Stimulated activated CD4-positive, alpha-beta T cell treated with anti-CD3 and anti-CD28 coated beads, Interleukin-4, amount 100 ng/mL, for 4 hours (primary cell): ENCODE results near the gene ADH5.
A peak's percentile ranks its signal among the peaks of the same experiment; 100 is the strongest.
"Not testable (repeated sequence)": the region's sequence is repeated elsewhere in the genome, so short reads cannot be mapped to it uniquely, and the experiment has no call there.

Source experiments
- DNase-seq, 2 experiments: peaks; one replicate each; pipeline ENCODE4 v3.0.0-alpha.2; 2020

ADH5 gene

DNA sequence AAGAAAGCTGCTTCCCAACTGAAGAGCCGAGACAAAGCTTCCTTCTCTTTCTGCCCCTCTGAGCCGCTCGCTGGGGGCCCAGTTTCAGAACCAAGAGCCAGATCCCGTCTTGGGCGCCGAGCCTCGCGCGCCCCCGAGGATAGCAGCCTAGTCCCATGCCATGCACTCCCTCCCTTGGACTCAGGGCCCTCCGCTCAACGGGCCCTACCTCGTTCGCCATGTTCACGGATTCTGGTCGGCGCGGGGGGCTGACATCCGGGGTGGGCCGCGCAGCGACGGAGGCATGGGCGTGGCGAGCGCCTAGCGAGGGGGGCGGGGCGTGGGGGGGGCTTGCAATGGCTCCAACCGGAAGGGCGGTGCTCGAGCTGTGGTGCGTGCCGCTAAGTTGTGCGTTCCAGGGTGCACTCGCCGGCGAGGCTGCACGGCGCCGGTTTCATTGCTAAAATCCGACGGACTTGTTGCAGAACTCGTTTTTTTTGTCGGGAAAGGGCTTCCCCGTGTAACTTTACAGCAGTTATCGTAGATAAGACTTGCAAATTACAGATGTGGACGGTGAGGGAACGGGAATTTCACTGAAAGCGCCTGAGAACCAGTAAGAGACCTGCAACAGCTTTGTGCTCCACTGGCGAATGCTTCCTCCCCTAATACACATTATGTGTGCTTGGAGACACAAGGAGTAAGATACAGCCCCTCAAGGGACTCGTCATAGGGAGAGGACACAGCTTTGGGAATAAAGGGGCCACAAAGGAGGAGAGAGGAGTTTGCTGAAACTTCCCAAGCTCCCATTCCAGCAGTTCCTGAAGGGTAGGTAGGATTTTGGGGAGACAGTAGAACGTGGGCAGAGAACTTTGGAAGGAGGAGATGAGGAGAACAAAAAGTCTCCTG lies at the start of gene ADH5:
ADH5 (minus strand) TSS at position 308 of the 885 bp plus-strand sequence; CDS start at position 220, 88 bp downstream.
- peak; percentile 85 to 91 for DNase-seq

- no peak for DNase-seq
Measured at GRCh38 chr4:99136329-99136728, 47.7 kb upstream of the ADH5 start.

DNA sequence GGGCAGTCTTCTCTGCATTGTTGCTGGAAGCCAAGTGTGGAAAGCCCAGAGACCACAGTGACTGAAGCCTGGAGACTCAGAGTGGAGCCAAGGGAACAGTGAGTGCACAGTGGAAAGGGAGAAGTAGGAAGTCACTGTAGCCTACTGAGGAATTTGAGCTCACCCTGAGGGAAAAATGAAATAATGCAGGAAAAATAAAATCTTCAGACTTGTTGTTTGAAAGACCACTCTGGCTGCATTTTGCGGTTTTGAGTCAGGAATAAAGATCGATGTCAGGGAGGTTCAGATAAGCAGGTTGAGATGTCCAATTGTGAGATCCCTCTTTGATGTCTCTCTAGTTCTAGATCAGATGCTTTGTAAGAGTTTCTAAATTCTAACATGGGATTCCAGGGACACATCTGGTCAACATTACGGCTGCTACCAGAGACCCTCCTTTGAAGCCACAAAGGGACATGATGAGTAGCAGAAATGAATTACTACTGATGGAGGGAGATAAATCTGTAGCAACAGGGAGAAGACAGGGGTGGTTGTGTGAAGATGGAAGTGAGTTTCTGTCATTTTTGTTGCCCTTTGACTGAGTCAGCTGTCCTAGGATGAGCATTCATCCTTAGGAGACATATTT lies 47.1 kb upstream of the ADH5 start:
- no peak for DNase-seq

DNA sequence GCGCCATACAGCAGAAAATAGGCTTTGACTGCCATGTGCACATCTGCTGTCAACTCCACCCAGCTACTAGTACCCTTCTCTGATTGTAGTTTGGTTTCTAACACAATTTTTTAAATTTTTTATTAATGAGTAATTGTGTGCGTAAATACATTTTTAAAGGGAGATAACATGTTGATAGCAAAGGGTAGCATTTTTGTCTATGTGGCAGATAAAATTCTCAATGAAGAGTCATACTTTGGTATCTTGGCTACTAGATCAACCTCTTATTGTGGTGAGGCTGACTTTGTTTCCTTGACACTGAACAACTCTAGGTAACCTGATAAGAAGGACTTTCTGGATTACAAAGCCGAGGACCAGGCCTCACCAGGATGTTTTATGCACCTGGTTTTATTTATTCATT lies 46.0 kb upstream of the ADH5 start:
- DNase-seq = no peak

DNA sequence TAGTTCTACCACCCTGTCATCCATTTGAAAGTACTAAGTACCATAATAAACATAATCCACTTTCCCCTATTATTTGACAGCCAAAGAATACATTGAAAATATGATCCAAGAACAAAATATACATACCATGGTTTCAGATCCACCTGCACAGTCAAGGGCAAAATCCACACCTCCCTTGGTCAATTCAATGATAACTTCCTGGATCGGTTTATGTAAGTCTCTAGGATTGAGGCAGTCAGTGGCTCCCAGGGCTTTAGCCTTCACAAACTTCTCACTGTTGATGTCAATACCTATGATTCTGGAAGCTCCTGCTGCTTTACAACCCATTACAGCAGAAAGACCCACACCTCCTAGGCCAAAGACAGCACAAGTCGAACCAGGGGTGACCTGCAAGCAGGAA lies 42.8 kb upstream of the ADH5 start:
- no peak for DNase-seq

GRCh38 chr4:99126376-99126775 lies 37.8 kb upstream of the ADH5 start:
- DNase-seq = no peak

- DNase-seq = no peak
Measured at GRCh38 chr4:99121008-99121407, 32.4 kb upstream of the ADH5 start.

GRCh38 chr4:99120501-99120900 lies 31.9 kb upstream of the ADH5 start:
- no peak for DNase-seq

GRCh38 chr4:99117876-99118693 lies 29.5 kb upstream of the ADH5 start:
- no peak for DNase-seq

GRCh38 chr4:99117122-99117841 lies 28.7 kb upstream of the ADH5 start:
- not testable (repeated sequence) for DNase-seq

- not testable (repeated sequence) for DNase-seq
Measured at GRCh38 chr4:99109286-99109685, 20.7 kb upstream of the ADH5 start.

DNA sequence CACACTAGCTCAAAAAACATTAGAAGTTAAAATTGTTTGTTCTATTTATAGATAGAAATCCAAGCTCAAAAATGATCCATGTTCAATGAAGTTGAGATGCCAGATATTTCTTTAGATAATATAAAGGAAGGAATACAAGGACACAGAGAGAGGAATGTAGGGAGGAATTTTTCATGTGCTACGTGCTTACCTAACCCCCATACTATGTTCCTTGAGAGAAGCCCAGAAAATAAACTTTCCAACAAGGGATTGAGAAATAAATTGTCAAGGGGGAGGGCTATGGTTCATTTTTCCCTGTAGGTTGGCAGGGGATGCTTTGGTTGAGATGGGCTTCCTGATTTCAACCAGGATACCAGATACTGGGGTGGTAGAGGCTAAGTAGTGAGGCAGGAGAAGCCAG lies 15.6 kb upstream of the ADH5 start:
- DNase-seq = no peak

DNA sequence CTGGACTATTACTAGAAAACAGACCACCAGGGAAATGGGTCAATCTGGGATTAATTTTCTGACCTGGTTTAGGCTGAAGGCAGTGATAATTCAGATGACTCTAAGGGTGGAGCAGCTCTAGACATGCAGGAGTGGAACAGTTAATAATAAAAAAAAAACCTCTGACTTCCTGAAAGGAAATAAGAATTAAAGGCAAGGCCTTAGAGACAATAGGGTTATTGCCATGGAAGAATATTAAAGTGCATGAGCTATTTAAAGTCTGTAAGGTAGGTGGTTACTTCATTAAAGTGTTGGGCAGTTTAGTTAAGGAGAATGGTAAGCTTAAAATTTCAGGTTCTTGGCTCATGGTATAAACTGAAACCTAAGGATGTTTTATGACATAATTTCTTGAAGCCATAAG lies 14.6 kb upstream of the ADH5 start:
- no peak for DNase-seq

DNA sequence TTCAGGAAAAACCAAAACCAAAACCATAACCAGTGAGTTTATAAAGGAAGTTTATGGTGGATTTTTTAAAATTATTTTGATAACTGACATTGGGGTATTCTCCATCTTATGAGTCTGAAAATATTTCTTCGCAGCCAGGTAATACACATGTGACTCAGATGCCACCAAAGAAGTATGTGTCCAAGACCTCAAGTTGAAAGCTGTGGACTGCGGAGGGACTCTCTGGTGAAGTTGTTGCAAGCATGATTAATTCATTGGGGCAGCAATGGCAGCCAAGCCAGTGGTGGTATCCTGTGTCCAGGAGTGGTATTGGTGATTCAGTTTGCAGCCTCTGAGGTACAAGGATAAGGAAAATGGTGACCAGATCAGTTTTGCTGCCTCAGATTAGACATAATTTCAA lies 14.0 kb upstream of the ADH5 start:
- no peak for DNase-seq

- DNase-seq = no peak
Measured at GRCh38 chr4:99100876-99101275, 12.3 kb upstream of the ADH5 start.

DNA sequence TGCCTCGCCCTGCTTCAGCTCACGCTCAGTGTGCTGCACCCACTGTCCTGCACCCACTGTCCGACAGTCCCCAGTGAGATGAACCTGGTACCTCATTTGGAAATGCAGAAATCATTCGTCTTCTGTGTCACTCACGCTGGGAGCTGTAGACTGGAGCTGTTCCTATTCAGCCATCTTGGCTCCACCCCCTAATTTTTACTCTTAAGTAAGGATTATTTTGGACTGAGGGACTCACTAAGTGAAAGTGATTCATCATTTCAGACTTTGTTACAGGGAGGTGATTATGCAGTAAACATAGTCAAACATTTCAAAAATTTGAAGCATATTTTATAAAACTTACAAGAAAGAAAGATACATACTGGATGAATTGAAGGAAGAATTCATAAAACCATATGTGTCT lies 11.2 kb upstream of the ADH5 start:
- not testable (repeated sequence) for DNase-seq

GRCh38 chr4:99099311-99099710 lies 10.7 kb upstream of the ADH5 start:
- no peak for DNase-seq

- DNase-seq = not testable (repeated sequence)
Measured at GRCh38 chr4:99091841-99092240, 3.3 kb upstream of the ADH5 start.

GRCh38 chr4:99091216-99091575 lies 2.6 kb upstream of the ADH5 start:
- no peak for DNase-seq

DNA sequence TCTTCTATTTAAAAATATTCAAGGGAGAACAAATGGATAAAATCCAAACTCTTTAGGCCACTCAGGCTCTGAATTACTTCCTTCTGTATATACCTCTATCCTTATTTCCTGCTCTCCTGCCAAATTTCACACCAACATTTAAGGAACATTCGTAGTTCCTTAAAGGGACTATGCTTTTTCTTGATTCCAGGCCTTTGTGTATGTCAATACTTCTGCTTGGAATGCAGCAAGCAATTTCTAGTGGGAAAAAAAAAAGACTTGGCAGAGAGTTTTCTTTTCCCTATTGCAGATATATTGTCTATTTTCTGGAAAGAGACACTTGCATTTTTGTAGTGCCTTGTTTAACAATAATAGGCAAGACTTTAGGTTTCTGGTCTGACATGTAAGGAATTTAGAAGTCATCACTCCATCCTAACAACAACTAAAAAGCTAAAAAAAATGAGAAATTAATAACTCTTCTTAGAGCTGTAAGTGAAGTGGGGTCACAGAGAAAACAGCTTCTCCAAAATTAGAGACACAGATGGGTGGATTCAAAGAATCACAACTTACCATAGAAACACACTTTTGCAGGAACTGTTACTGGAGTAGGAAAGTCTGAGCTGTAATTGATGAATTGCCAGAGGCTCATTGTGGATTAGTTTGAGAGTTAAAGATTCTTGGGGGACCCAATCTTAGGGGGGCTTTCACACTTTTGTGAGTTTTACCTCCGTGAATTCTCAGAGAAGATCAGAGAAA lies 2.1 kb upstream of the ADH5 start:
- no peak for DNase-seq

GRCh38 chr4:99088023-99088449 lies 552 bp downstream of the ADH5 start:
- DNase-seq = peak in 1 of 2 experiments; percentile 2

DNA sequence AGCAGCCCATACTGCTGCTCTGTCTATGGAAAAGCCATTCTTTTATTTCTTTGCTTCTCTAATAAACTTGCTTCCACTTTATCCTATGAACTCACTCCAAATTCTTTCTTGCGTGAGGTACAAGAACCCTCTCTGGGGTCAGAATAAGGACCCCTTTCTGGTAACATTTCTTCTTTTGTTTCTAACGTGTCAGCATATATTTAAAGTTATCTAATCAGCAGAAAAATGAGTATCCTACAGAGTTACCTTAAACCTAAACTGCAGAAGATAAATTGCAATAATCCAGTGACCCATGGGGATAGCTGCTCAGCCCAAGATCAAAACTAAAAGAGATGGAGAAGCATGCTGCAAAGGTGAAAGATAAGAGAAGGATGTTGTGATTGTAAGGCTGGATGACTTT lies 4.0 kb downstream of the ADH5 start:
- no peak for DNase-seq
